ENCODE measurements around the gene FAM168A. TPM values are rescaled to one million over a fixed set of nuclear protein-coding genes. Genes with fewer than 3 reads are reported as not detected.

Gene FAM168A
- total RNA-seq, 2 donors from 2014 or later: 34.0 to 36.0 TPM

- ATAC-seq (ENCODE audit: insufficient number of reproducible peaks, low FRiP score, low read depth) (no peak), DNase-seq (ENCODE audit: low spot score) (no peak)
- Histone ChIP-seq H3K27me3 (replicated peaks; ENCODE audit: insufficient read depth) (no peaks in the 10 kb centered on the region), H3K9me3 (no peaks in the 10 kb centered on the region), H3K27ac (no peak overlapping the region), H3K4me3 (no peak overlapping the region), H3K36me3 (no peaks in the 10 kb centered on the region), H3K4me1 (ENCODE audit: control insufficient read depth in 1 of 2, low read depth in 2 of 2) (peaks cover 0 to 5% of the 10 kb centered on the region in 2 donors)
- TF ChIP-seq CTCF (IDR thresholded peaks at IDR 0.05): no peak
Measured at GRCh38 chr11:73641668-73642067, 43.8 kb upstream of the FAM168A start.

- Histone ChIP-seq H3K27me3 (replicated peaks; ENCODE audit: insufficient read depth) (no peaks in the 10 kb centered on the region), H3K4me3 (no peak overlapping the region), H3K4me1 (ENCODE audit: control insufficient read depth in 1 of 2, low read depth in 2 of 2) (peaks cover 0 to 2% of the 10 kb centered on the region in 2 donors), H3K36me3 (no peaks in the 10 kb centered on the region), H3K27ac (no peak overlapping the region), H3K9me3 (no peaks in the 10 kb centered on the region)
- ATAC-seq (ENCODE audit: insufficient number of reproducible peaks, low FRiP score, low read depth) (no peak), DNase-seq (ENCODE audit: low spot score) (no peak)
- no peak for TF ChIP-seq CTCF (IDR thresholded peaks at IDR 0.05)
Measured at GRCh38 chr11:73640592-73640991, 42.7 kb upstream of the FAM168A start.

- DNase-seq (ENCODE audit: low spot score): no peak
- H3K4me3 ChIP-seq: no peak overlapping the region
- no peak overlapping the region for H3K27ac ChIP-seq
- no peaks in the 10 kb centered on the region for H3K36me3 ChIP-seq
- TF ChIP-seq CTCF (IDR thresholded peaks at IDR 0.05): no peak
- H3K27me3 ChIP-seq (replicated peaks; ENCODE audit: insufficient read depth): no peaks in the 10 kb centered on the region
- H3K9me3 ChIP-seq: no peaks in the 10 kb centered on the region
- no peaks in the 10 kb centered on the region for H3K4me1 ChIP-seq (ENCODE audit: control insufficient read depth in 1 of 2, low read depth in 2 of 2)
- ATAC-seq (ENCODE audit: insufficient number of reproducible peaks, low FRiP score, low read depth): no peak
Measured at GRCh38 chr11:73637012-73637411, 39.1 kb upstream of the FAM168A start.

- Histone ChIP-seq H3K27ac (no peak overlapping the region), H3K36me3 (no peaks in the 10 kb centered on the region), H3K27me3 (replicated peaks; ENCODE audit: insufficient read depth) (no peaks in the 10 kb centered on the region), H3K4me3 (no peak overlapping the region), H3K4me1 (ENCODE audit: control insufficient read depth in 1 of 2, low read depth in 2 of 2) (no peaks in the 10 kb centered on the region), H3K9me3 (no peaks in the 10 kb centered on the region)
- DNase-seq (ENCODE audit: low spot score) (no peak), ATAC-seq (ENCODE audit: insufficient number of reproducible peaks, low FRiP score, low read depth) (no peak)
- no peak for TF ChIP-seq CTCF (IDR thresholded peaks at IDR 0.05)
Measured at GRCh38 chr11:73636249-73636648, 38.3 kb upstream of the FAM168A start.

GRCh38 chr11:73635721-73636120 lies 37.8 kb upstream of the FAM168A start:
- Histone ChIP-seq H3K36me3 (no peaks in the 10 kb centered on the region), H3K9me3 (no peaks in the 10 kb centered on the region), H3K4me1 (ENCODE audit: control insufficient read depth in 1 of 2, low read depth in 2 of 2) (no peaks in the 10 kb centered on the region), H3K27ac (no peak overlapping the region), H3K4me3 (no peak overlapping the region), H3K27me3 (replicated peaks; ENCODE audit: insufficient read depth) (no peaks in the 10 kb centered on the region)
- no peak for DNase-seq (ENCODE audit: low spot score)
- TF ChIP-seq CTCF (IDR thresholded peaks at IDR 0.05): no peak
- ATAC-seq (ENCODE audit: insufficient number of reproducible peaks, low FRiP score, low read depth): no peak
